Measurements from ENCODE around the gene TSPEAR. TPM values are rescaled to one million over a fixed set of nuclear protein-coding genes. Genes with fewer than 3 reads are reported as not detected.

Gene TSPEAR
- polyA plus RNA-seq, 6 donors from 2014 or later, result not detected

GRCh38 chr21:44710294-44710665, 1.1 kb downstream of the TSPEAR start:
- ATAC-seq (ENCODE audit: low read depth in 2 of 2), result no peak

GRCh38 chr21:44709426-44710293, 1.7 kb downstream of the TSPEAR start:
- DNase-seq (no peak), ATAC-seq (ENCODE audit: low read depth in 2 of 2) (no peak)

More at GRCh38 chr21:44710294-44710665, 1.1 kb downstream of the TSPEAR start:
- peak overlapping the region in 1 of 8 donors; percentile 12 for H3K4me3 Mint-ChIP-seq
- peaks cover 0 to 22% (median 10%) of the 10 kb centered on the region in 3 donors for H3K4me1 Mint-ChIP-seq
- peak overlapping the region in 1 of 6 donors; percentile 78 for H3K27ac Mint-ChIP-seq
- no peak for DNase-seq
- H3K9me3 Mint-ChIP-seq, result peaks cover 0 to 15% (median 6%) of the 10 kb centered on the region in 7 donors
- peaks cover 51 to 94% (median 81%) of the 10 kb centered on the region in 3 donors for H3K27me3 Mint-ChIP-seq
- H3K36me3 Mint-ChIP-seq, result peaks cover 0 to 16% of the 10 kb centered on the region in 2 donors

GRCh38 chr21:44708866-44709425, 2.4 kb downstream of the TSPEAR start:
- Mint-ChIP-seq H3K4me1 (peaks cover 0 to 21% (median 3%) of the 10 kb centered on the region in 3 donors), H3K36me3 (peaks cover 0 to 16% of the 10 kb centered on the region in 2 donors), H3K27ac (no peak overlapping the region), H3K27me3 (peaks cover 40 to 95% (median 81%) of the 10 kb centered on the region in 3 donors), H3K9me3 (peaks cover 0 to 28% (median 16%) of the 10 kb centered on the region in 7 donors), H3K4me3 (no peak overlapping the region)
- ATAC-seq (ENCODE audit: low read depth in 2 of 2), result no peak
- no peak for DNase-seq

More at GRCh38 chr21:44709426-44710293, 1.7 kb downstream of the TSPEAR start:
- peaks cover 0 to 21% (median 11%) of the 10 kb centered on the region in 7 donors for H3K9me3 Mint-ChIP-seq
- peaks cover 44 to 95% (median 81%) of the 10 kb centered on the region in 3 donors for H3K27me3 Mint-ChIP-seq
- no peak overlapping the region for H3K4me3 Mint-ChIP-seq
- no peak overlapping the region for H3K27ac Mint-ChIP-seq
- peaks cover 0 to 21% (median 6%) of the 10 kb centered on the region in 3 donors for H3K4me1 Mint-ChIP-seq
- H3K36me3 Mint-ChIP-seq, result peaks cover 0 to 21% of the 10 kb centered on the region in 2 donors

- H3K4me3 Mint-ChIP-seq, result no peak overlapping the region
These were observed 3.0 kb downstream of the TSPEAR start for GRCh38 chr21:44708213-44708865.

GRCh38 chr21:44706706-44707581, 4.4 kb downstream of the TSPEAR start:
- H3K27me3 Mint-ChIP-seq, result peaks cover 27 to 97% (median 84%) of the 10 kb centered on the region in 3 donors
- peaks cover 0 to 21% (median 10%) of the 10 kb centered on the region in 3 donors for H3K4me1 Mint-ChIP-seq
- ATAC-seq (ENCODE audit: low read depth in 2 of 2) (no peak), DNase-seq (no peak)
- H3K36me3 Mint-ChIP-seq, result peaks cover 0 to 21% of the 10 kb centered on the region in 2 donors
- no peak overlapping the region for H3K27ac Mint-ChIP-seq
- peaks cover 0 to 28% (median 16%) of the 10 kb centered on the region in 7 donors for H3K9me3 Mint-ChIP-seq
- peak overlapping the region in 1 of 8 donors; percentile 37 for H3K4me3 Mint-ChIP-seq

More at GRCh38 chr21:44708213-44708865, 3.0 kb downstream of the TSPEAR start:
- ATAC-seq (ENCODE audit: low read depth in 2 of 2), result no peak
- Mint-ChIP-seq H3K9me3 (peaks cover 0 to 28% (median 16%) of the 10 kb centered on the region in 7 donors), H3K27ac (no peak overlapping the region), H3K4me1 (peaks cover 0 to 21% (median 3%) of the 10 kb centered on the region in 3 donors), H3K27me3 (peaks cover 35 to 95% (median 81%) of the 10 kb centered on the region in 3 donors), H3K36me3 (peaks cover 0 to 13% of the 10 kb centered on the region in 2 donors)
- no peak for DNase-seq

- ATAC-seq (ENCODE audit: low read depth in 2 of 2) (no peak), DNase-seq (no peak)
- Mint-ChIP-seq H3K4me3 (peak overlapping the region in 2 of 8 donors; percentile 45 to 54), H3K4me1 (peaks cover 0 to 19% (median 10%) of the 10 kb centered on the region in 3 donors), H3K9me3 (peaks cover 0 to 28% (median 16%) of the 10 kb centered on the region in 7 donors), H3K27me3 (peaks cover 32 to 98% (median 86%) of the 10 kb centered on the region in 3 donors), H3K27ac (no peak overlapping the region), H3K36me3 (peaks cover 0 to 21% of the 10 kb centered on the region in 2 donors)
These were observed 5.2 kb downstream of the TSPEAR start for GRCh38 chr21:44706026-44706705.

GRCh38 chr21:44704636-44705001, 6.8 kb downstream of the TSPEAR start:
- H3K9me3 Mint-ChIP-seq, result peaks cover 0 to 28% (median 16%) of the 10 kb centered on the region in 7 donors
- H3K36me3 Mint-ChIP-seq, result peaks cover 0 to 23% of the 10 kb centered on the region in 2 donors
- no peak for ATAC-seq (ENCODE audit: low read depth in 2 of 2)
- no peak overlapping the region for H3K27ac Mint-ChIP-seq
- no peak overlapping the region for H3K4me3 Mint-ChIP-seq
- DNase-seq, result no peak
- peaks cover 38 to 98% (median 86%) of the 10 kb centered on the region in 3 donors for H3K27me3 Mint-ChIP-seq
- H3K4me1 Mint-ChIP-seq, result peaks cover 0 to 10% (median 9%) of the 10 kb centered on the region in 3 donors

GRCh38 chr21:44703731-44704635, 7.4 kb downstream of the TSPEAR start:
- Mint-ChIP-seq H3K4me1 (peaks cover 0 to 6% (median 5%) of the 10 kb centered on the region in 3 donors), H3K4me3 (no peak overlapping the region), H3K9me3 (peaks cover 0 to 28% (median 16%) of the 10 kb centered on the region in 7 donors), H3K27me3 (peaks cover 36 to 97% (median 86%) of the 10 kb centered on the region in 3 donors), H3K36me3 (peaks cover 0 to 28% of the 10 kb centered on the region in 2 donors), H3K27ac (no peak overlapping the region)
- no peak for DNase-seq
- no peak for ATAC-seq (ENCODE audit: low read depth in 2 of 2)

GRCh38 chr21:44702973-44703730, 8.2 kb downstream of the TSPEAR start:
- Mint-ChIP-seq H3K36me3 (peaks cover 0 to 28% of the 10 kb centered on the region in 2 donors), H3K4me3 (no peak overlapping the region), H3K27me3 (peaks cover 35 to 96% (median 87%) of the 10 kb centered on the region in 3 donors), H3K27ac (peak overlapping the region in 1 of 6 donors; percentile 69), H3K4me1 (peaks cover 0 to 6% (median 6%) of the 10 kb centered on the region in 3 donors), H3K9me3 (peaks cover 0 to 27% (median 16%) of the 10 kb centered on the region in 7 donors)
- ATAC-seq (ENCODE audit: low read depth in 2 of 2) (no peak), DNase-seq (no peak)

GRCh38 chr21:44702111-44702972, 9.0 kb downstream of the TSPEAR start:
- H3K27ac Mint-ChIP-seq, result no peak overlapping the region
- ATAC-seq (ENCODE audit: low read depth in 2 of 2) (no peak), DNase-seq (no peak)
- H3K4me1 Mint-ChIP-seq, result peaks cover 0 to 6% (median 6%) of the 10 kb centered on the region in 3 donors
- H3K36me3 Mint-ChIP-seq, result peaks cover 0 to 28% of the 10 kb centered on the region in 2 donors
- no peak overlapping the region for H3K4me3 Mint-ChIP-seq
- H3K27me3 Mint-ChIP-seq, result peaks cover 31 to 96% (median 87%) of the 10 kb centered on the region in 3 donors
- H3K9me3 Mint-ChIP-seq, result peaks cover 0 to 28% (median 16%) of the 10 kb centered on the region in 7 donors
